Measurements from ENCODE around the gene SOX3.

The SOX3 gene

DNA sequence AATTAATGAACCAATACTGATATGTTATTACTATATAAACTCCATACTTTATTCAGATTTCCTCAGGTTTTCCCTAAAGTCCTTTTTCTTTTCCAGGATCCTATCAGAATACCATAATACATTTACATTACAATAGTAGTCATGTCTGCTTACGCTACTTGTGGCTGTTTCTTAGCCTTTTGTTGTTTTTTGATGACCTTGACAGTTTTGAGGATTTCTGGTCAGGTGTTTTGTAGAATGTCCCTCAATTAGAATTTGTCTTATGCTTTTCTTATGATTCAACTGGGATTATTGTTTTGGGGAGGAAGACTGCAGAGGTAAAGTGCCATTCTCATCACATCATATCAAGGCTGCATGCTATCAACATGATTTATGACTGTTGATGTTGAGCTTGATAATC lies 9.1 kb downstream of the SOX3 start:
- no peak for DNase-seq (ENCODE audit: low read depth in 2 of 2)

- DNase-seq (ENCODE audit: low read depth in 2 of 2) = no peak
Measured at GRCh38 chrX:140492066-140492994, 12.5 kb downstream of the SOX3 start.

GRCh38 chrX:140480765-140481164 lies 24.1 kb downstream of the SOX3 start:
- DNase-seq (ENCODE audit: low read depth in 2 of 2) = no peak

GRCh38 chrX:140477987-140478386 lies 26.9 kb downstream of the SOX3 start:
- no peak for DNase-seq (ENCODE audit: low read depth in 2 of 2)

GRCh38 chrX:140475025-140475424 lies 29.8 kb downstream of the SOX3 start:
- DNase-seq (ENCODE audit: low read depth in 2 of 2) = no peak

GRCh38 chrX:140467211-140467610 lies 37.7 kb downstream of the SOX3 start:
- DNase-seq (ENCODE audit: low read depth in 2 of 2) = no peak
